Adipocyte (in vitro differentiated cells): Measurements from ENCODE around the gene WDR88.

ENCODE experiments used
- DNase-seq: peaks from one replicate; pipeline ENCODE4 v3.0.0-alpha.2; 2015; ENCODE audit warnings: low read depth
- H3K27me3 ChIP-seq: replicated peaks from 2 replicates; pipeline ENCODE4 v1.7.0; 2013; ENCODE audit warnings: mild to moderate bottlenecking, low read length, moderate library complexity; ENCODE audit not compliant: control insufficient read depth, insufficient read depth
- H3K36me3 ChIP-seq: 2 replicates; pipeline ENCODE4 v1.7.0; 2013; ENCODE audit warnings: low read length, mild to moderate bottlenecking, moderate library complexity; ENCODE audit not compliant: control insufficient read depth, insufficient read depth, severe bottlenecking
- H3K4me1 ChIP-seq: 2 replicates; pipeline ENCODE4 v1.7.0; 2013; ENCODE audit warnings: mild to moderate bottlenecking, low read length, moderate library complexity; ENCODE audit not compliant: control insufficient read depth, insufficient read depth
- H3K4me3 ChIP-seq: 2 replicates; pipeline ENCODE4 v1.7.0; 2013; ENCODE audit warnings: mild to moderate bottlenecking, low read length, moderate library complexity
- H3K9ac ChIP-seq: 2 replicates; pipeline ENCODE4 v1.7.0; 2013; ENCODE audit warnings: mild to moderate bottlenecking, low read length, moderate library complexity
- H3K9me3 ChIP-seq: 2 replicates; pipeline ENCODE4 v1.7.0; 2013; ENCODE audit warnings: mild to moderate bottlenecking, low read length, moderate library complexity; ENCODE audit not compliant: control insufficient read depth

The WDR88 gene

DNA sequence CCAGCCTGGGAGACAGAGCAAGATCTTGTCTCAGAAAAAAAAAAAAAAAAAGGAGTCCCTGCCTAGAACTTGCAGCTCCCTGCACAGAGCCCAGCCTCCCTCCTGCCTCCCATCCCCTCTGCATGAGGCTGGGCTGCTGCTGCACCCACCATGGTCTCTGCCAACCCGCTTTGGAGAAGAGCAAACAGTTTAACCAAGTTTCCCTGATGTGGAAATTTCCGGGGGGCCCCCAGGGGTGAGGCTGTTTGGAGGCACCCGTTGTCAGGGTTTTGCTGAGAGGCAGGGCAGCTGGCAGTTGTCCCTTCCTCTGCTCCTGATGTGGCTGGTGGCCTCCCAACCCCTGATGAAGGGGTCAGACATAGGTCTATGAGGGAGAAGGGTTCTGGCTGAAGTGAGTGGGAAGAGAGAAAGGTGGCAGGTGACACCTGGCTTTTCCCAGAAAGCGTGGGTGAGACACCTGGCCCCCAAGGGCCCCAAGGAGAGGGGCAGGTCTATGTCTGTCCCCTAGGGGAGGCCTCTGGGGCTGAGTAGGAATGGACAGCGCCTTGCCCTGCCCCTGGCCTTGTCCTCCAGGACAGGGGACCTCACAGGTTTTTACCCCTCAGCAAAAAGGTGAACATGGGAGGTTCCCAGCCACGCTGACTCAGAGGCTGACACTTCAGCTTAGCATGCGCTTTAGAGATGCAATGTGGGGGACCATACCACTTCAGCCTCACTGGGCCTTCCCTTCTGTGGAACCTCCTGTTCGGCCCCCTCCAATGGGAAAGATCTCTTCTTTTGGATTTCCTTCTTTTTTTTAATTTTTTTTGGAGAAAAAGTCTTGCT lies 67.7 kb downstream of the WDR88 start:
- no peaks in the 10 kb centered on the region for H3K9me3 ChIP-seq
- no peak overlapping the region for H3K9ac ChIP-seq
- DNase-seq, result no peak
- H3K27me3 ChIP-seq, result no peaks in the 10 kb centered on the region
- H3K4me1 ChIP-seq, result peaks cover 8% of the 10 kb centered on the region
- H3K36me3 ChIP-seq, result peaks cover 29% of the 10 kb centered on the region
- H3K4me3 ChIP-seq, result no peak overlapping the region

DNA sequence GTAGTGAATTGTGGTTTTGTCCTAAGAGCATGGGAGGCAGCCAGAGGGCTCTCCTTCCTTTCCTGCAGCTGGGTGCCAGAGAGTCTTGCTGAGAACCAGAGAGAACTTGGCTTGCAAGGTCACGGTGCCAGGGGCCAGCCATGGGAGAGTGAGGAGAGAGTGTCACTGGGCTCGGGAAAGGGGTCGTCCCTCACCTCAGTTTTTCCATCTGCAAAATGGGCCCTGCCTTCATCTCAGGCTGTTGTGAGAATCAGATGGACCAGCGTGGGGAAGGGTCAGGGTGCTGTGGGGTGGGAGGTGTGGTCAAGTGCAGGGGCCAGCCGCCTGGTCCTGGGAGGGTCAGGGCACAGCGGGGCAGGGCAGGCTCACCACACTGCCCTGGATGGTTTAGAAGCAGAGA lies 69.6 kb downstream of the WDR88 start:
- no peak for DNase-seq
- no peak overlapping the region for H3K9ac ChIP-seq
- H3K4me1 ChIP-seq, result no peaks in the 10 kb centered on the region
- H3K27me3 ChIP-seq, result no peaks in the 10 kb centered on the region
- no peaks in the 10 kb centered on the region for H3K9me3 ChIP-seq
- H3K36me3 ChIP-seq, result peaks cover 29% of the 10 kb centered on the region
- no peak overlapping the region for H3K4me3 ChIP-seq

DNA sequence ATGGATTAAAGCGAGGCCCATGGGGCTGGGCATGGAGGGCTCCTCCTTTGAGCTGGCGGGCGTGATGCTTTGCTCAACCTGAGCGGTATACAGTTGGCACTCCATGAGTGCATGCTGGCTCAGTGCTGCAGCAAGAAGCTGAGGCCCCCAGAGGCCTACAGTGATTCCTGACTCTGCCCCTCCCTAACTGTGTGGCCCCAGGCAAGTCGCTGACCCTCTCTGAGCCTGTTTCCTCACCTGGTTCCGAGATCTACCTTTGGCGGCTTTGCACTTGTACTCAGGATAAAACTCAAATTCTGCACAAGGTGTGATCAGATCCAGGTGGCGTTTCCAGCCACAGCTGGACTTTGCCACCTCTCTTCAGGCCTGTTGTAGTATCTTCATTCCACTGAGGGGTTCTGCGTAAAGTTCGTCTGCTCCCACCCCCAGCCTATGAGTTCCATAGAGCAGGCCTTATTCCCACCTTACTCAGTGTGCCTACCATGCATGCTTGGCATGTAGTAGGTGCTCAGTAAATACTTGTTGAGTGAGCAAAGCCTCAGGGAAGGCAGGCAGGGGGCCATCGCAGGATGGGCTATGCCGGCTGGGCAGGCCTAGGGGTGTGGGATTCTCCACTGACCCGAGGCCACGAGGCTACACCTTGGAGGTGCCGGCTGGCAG lies 70.1 kb downstream of the WDR88 start:
- Histone ChIP-seq H3K4me1 (no peaks in the 10 kb centered on the region), H3K36me3 (peaks cover 25% of the 10 kb centered on the region), H3K9me3 (no peaks in the 10 kb centered on the region), H3K27me3 (no peaks in the 10 kb centered on the region), H3K4me3 (no peak overlapping the region), H3K9ac (no peak overlapping the region)
- no peak for DNase-seq

DNA sequence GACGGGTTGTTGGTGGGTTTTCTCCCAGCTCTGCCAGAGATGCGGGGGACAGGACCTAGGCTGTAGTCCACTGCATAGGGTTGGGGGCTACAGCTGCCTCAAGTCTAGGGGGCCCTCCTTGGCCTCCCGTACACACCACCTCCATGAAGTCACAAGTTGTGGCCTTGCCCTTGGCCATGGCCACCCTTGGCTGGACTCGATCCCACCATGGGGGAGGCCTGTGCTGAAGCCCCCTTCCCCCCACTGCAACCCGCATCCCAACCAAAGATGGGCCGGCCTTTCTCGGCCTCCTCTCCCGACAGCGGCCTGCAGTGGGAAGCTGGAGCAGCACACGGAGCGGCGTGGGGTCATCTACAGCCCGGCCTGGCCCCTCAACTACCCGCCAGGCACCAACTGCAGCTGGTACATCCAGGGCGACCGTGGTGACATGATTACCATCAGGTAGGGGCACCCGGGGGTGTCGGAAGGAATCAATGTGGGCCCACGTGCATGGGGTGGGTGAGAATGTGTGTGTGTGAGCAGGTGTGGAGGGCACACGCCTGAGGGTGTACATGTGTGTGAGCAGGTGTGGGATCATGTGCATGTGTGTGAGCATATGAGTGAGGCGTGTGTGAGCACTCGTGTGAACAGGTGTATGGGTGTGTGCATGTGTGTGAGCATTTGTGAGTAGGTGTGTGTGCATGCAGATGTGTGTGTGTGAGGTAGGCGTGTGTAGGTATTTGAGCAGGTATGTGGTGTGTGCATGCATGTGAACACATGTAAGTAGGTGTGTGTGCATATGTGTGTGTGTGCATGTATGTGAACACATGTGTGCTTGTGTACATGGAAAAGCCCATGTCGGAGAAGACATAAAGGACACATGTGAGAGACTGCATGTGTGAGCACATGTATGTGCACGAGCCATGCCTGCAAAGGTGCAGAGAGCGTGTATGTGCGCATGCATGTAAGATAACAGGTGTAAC lies 70.9 kb downstream of the WDR88 start:
- no peaks in the 10 kb centered on the region for H3K4me1 ChIP-seq
- peaks cover 22% of the 10 kb centered on the region for H3K36me3 ChIP-seq
- H3K27me3 ChIP-seq, result no peaks in the 10 kb centered on the region
- no peak overlapping the region for H3K9ac ChIP-seq
- H3K4me3 ChIP-seq, result no peak overlapping the region
- H3K9me3 ChIP-seq, result no peaks in the 10 kb centered on the region
- DNase-seq, result no peak

DNA sequence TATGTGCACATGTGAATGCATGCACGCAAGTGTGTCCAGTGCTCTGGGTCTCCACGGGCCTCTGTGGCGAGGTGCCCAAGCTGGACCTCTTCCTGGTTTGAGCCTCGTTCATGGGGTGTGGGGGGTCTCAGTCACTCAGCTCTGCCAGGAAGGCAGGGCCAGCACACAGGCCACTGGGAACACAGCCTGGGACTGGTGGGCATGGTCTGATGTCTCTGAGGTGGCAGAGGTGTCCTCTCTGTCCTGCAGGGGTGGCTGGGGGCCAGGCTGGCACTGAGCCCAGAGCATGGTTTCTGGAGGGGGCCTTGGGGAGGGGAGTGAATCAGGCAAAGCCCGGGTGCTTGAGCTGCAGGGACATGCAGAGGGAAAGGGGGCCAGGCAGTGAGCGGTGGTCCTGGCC lies 71.6 kb downstream of the WDR88 start:
- Histone ChIP-seq H3K36me3 (peaks cover 16% of the 10 kb centered on the region), H3K4me3 (no peak overlapping the region), H3K27me3 (no peaks in the 10 kb centered on the region), H3K9me3 (no peaks in the 10 kb centered on the region), H3K9ac (no peak overlapping the region), H3K4me1 (no peaks in the 10 kb centered on the region)
- DNase-seq, result no peak

DNA sequence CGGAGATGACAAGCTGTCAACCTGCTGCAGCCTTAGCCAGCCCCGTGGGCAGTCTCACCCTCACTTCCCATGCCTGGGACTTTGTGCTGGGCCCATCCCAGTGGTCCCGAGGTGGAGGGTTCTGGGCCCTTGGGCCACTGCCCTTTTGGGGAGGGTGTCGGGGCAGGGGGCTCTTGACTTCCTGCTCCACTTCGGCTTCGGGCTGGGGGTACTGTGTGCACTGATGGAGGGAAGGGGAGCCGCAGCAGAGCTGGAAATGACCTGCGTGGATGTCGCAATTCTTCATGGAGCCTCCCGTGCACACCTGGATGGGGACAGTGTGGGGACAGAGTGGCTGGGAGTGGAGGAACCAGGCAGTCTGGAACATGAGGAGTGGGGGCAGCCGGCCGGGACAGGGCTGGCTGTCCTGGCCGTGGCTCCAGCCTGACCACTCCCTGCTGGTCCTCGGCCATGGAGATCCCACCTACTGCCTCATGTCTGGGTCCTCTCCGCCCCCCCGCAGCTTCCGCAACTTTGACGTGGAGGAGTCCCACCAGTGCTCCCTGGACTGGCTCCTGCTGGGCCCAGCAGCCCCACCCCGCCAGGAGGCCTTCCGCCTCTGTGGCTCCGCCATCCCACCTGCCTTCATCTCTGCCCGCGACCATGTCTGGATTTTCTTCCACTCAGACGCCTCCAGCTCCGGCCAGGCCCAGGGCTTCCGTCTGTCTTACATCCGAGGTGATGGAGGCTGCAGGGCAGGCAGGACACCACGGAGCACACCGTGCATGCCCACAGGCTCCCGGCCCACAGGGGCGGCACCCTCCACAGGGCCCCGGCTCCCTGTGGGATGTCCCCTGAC lies 72.4 kb downstream of the WDR88 start:
- Histone ChIP-seq H3K4me3 (no peak overlapping the region), H3K9me3 (no peaks in the 10 kb centered on the region), H3K36me3 (peaks cover 13% of the 10 kb centered on the region), H3K4me1 (peaks cover 3% of the 10 kb centered on the region), H3K27me3 (no peaks in the 10 kb centered on the region), H3K9ac (no peak overlapping the region)
- DNase-seq, result no peak

DNA sequence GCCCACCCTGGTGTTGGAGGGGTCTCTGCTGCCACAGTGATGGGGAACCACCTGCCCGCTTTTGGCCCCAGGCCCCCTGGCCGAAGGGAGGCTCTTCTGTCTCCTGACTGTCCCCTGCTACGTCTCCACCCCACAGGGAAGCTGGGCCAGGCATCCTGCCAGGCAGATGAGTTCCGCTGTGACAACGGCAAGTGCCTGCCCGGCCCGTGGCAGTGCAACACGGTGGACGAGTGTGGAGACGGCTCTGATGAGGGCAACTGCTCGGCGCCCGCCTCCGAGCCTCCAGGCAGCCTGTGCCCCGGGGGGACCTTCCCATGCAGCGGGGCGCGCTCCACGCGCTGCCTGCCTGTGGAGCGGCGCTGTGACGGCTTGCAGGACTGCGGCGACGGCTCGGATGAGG lies 73.2 kb downstream of the WDR88 start:
- Histone ChIP-seq H3K9me3 (no peaks in the 10 kb centered on the region), H3K4me1 (peaks cover 4% of the 10 kb centered on the region), H3K27me3 (no peaks in the 10 kb centered on the region), H3K9ac (no peak overlapping the region), H3K36me3 (peaks cover 13% of the 10 kb centered on the region), H3K4me3 (no peak overlapping the region)
- no peak for DNase-seq

DNA sequence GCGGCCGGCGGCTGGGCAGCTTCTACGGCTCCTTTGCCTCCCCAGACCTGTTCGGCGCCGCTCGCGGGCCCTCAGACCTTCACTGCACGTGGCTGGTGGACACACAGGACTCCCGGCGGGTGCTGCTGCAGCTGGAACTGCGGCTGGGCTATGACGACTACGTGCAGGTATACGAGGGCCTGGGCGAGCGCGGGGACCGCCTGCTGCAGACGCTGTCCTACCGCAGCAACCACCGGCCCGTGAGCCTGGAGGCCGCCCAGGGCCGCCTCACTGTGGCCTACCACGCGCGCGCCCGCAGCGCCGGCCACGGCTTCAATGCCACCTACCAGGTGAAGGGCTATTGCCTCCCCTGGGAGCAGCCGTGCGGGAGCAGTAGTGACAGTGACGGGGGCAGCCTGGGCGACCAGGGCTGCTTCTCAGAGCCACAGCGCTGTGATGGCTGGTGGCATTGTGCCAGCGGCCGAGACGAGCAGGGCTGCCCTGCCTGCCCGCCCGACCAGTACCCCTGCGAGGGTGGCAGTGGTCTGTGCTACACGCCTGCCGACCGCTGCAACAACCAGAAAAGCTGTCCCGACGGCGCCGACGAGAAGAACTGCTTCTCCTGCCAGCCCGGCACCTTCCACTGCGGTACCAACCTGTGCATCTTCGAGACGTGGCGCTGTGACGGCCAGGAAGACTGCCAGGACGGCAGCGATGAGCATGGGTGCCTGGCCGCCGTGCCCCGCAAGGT lies 73.8 kb downstream of the WDR88 start:
- Histone ChIP-seq H3K4me1 (peaks cover 4% of the 10 kb centered on the region), H3K36me3 (peaks cover 13% of the 10 kb centered on the region), H3K4me3 (no peak overlapping the region), H3K27me3 (no peaks in the 10 kb centered on the region), H3K9me3 (no peaks in the 10 kb centered on the region), H3K9ac (no peak overlapping the region)
- DNase-seq, result no peak

DNA sequence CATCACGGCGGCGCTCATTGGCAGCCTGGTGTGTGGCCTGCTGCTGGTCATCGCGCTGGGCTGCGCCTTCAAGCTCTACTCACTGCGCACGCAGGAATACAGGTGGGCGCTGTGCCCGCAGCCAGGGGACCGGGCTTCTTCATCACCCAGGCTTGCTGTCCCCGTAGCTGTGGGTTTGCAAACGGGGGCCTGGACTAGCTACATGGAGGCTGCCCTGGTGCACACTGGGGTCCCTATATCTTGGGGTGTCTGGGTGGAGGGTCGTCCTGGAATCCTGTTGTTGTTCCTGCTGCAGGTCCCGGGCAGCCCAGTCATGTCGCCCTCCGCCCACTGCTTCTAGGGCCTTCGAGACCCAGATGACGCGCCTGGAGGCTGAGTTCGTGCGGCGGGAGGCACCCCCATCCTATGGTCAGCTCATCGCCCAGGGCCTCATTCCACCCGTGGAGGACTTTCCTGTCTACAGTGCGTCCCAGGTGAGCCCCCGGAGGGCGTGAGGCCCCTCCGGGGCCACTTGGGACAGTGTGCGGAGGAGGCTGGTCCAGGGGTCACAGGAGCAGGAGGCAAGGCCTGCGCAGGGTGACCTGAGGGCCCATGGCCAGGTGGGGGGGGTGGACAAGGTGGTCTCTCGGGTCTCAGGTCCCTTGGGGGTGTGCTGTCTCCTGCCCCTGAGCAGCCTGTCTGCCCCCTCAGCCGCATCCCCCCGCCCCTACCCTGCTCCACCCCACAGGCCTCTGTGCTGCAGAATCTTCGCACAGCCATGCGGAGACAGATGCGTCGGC lies 74.5 kb downstream of the WDR88 start:
- H3K4me1 ChIP-seq, result peaks cover 4% of the 10 kb centered on the region
- no peak overlapping the region for H3K4me3 ChIP-seq
- no peak for DNase-seq
- no peaks in the 10 kb centered on the region for H3K9me3 ChIP-seq
- no peaks in the 10 kb centered on the region for H3K27me3 ChIP-seq
- no peak overlapping the region for H3K9ac ChIP-seq
- peaks cover 13% of the 10 kb centered on the region for H3K36me3 ChIP-seq
